Right ventricle myocardium superior (tissue), 1 donor: ENCODE measurements around the gene HOXC12. TPM values are rescaled to one million over a fixed set of nuclear protein-coding genes. Genes with fewer than 3 reads are reported as not detected.

Experiments used
- ATAC-seq: fragments of 200-7000 bp; cut with Tn5 transposase; one replicate; pipeline ENCODE4 v1.9.1; 2020; ENCODE audit warnings: mild to moderate bottlenecking; ENCODE audit not compliant: poor library complexity
- DNase-seq: peaks from one replicate; pipeline ENCODE4 v3.0.0-alpha.2; 2020
- intact Hi-C: fragments of 100-400 bp; cut with DNase I; formaldehyde crosslinking; loops from one replicate; pipeline ENCODE4 v1.11.2; 2022
- total RNA-seq: library from RNA; stranded (reverse); fragmentation: NEBNext Ultra II Directional; extraction: Animal tissue kit (Norgen Biotek cat#: 25700); gene quantifications from one replicate; pipeline ENCODE4 v1.2.1, GENCODE V29; 2021
- donor health status: DM: no; HTN: yes; CAD: no; lungs with severe emphysema.

Gene HOXC12
- total RNA-seq, 1 donor from 2014 or later: not detected

GRCh38 chr12:53978477-53979356 is 24.0 kb downstream of the HOXC12 start:
- DNase-seq (no peak), ATAC-seq (no peak)
- intact Hi-C loops: no loop called here

- ATAC-seq (no peak), DNase-seq (no peak)
- intact Hi-C loops: no loop called here
Observed at GRCh38 chr12:53980104-53980801, 25.6 kb downstream of the HOXC12 start.

- DNase-seq: no peak
- ATAC-seq: no peak
- intact Hi-C loops: no loop called here
Observed at GRCh38 chr12:53980802-53981496, 26.2 kb downstream of the HOXC12 start.

- ATAC-seq (no peak), DNase-seq (no peak)
- intact Hi-C loops: no loop called here
Observed at GRCh38 chr12:53981634-53982565, 27.2 kb downstream of the HOXC12 start.

GRCh38 chr12:53982648-53983567 is 28.2 kb downstream of the HOXC12 start:
- no peak for DNase-seq

GRCh38 chr12:53983568-53983949 is 28.9 kb downstream of the HOXC12 start:
- no peak for DNase-seq
- no peak for ATAC-seq
- intact Hi-C loops: no loop called here

More at GRCh38 chr12:53982648-53983567, 28.2 kb downstream of the HOXC12 start:
- intact Hi-C loops: no loop called here
- no peak for ATAC-seq

GRCh38 chr12:53983950-53984572 is 29.4 kb downstream of the HOXC12 start:
- ATAC-seq: no peak
- intact Hi-C loops: no loop called here
- DNase-seq: no peak

- ATAC-seq (peak; percentile 55), DNase-seq (peak; percentile 86)
- intact Hi-C loops: no loop called here
Observed at GRCh38 chr12:53984901-53985691, 30.4 kb downstream of the HOXC12 start, which contains the start of gene HOXC10. HOXC10 (plus strand) TSS chr12:53985146; CDS start chr12:53985260, 114 bp downstream.

GRCh38 chr12:53985692-53985993 is 30.9 kb downstream of the HOXC12 start:
- peak; percentile 26 for DNase-seq
- no peak for ATAC-seq
- intact Hi-C loops: no loop called here

GRCh38 chr12:53985994-53986685 is 31.4 kb downstream of the HOXC12 start:
- DNase-seq (peak; percentile 31), ATAC-seq (no peak)
- intact Hi-C loops: no loop called here

GRCh38 chr12:53986686-53987483 is 32.2 kb downstream of the HOXC12 start:
- intact Hi-C loops: no loop called here
- no peak for DNase-seq
- no peak for ATAC-seq

- intact Hi-C loops: no loop called here
- ATAC-seq: no peak
- no peak for DNase-seq
Observed at GRCh38 chr12:53987787-53988230, 33.1 kb downstream of the HOXC12 start.

GRCh38 chr12:53988541-53989226 is 34.0 kb downstream of the HOXC12 start:
- DNase-seq (no peak), ATAC-seq (no peak)

More at GRCh38 chr12:53988541-53989226, 34.0 kb downstream of the HOXC12 start:
- intact Hi-C loops: no loop called here
